ENCODE results near the gene ENDOD1.
"Not testable (repeated sequence)": the region's sequence is repeated elsewhere in the genome, so short reads cannot be mapped to it uniquely, and the experiment has no call there.

Gene ENDOD1

DNA sequence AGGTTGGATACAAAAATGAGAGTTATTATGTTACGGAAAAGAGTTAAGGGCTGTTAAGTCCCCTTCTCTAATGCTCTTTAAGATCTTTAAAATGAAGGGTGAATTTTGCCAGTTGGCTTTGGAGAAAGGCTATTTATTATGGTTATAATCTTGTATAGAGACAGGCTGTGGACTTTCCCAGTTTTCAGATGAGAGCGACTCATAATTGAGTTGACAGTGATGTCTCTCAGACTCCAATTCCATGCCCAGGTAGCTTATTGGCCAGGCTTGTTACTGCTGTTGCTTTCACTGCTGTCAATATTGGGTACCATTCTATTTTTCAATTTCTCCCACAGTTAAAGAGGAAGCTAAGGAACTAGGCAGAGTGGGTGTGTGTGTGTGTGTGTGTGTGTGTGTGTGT is 13.1 kb downstream of the ENDOD1 start:
- TF ChIP-seq, protein P1, sequence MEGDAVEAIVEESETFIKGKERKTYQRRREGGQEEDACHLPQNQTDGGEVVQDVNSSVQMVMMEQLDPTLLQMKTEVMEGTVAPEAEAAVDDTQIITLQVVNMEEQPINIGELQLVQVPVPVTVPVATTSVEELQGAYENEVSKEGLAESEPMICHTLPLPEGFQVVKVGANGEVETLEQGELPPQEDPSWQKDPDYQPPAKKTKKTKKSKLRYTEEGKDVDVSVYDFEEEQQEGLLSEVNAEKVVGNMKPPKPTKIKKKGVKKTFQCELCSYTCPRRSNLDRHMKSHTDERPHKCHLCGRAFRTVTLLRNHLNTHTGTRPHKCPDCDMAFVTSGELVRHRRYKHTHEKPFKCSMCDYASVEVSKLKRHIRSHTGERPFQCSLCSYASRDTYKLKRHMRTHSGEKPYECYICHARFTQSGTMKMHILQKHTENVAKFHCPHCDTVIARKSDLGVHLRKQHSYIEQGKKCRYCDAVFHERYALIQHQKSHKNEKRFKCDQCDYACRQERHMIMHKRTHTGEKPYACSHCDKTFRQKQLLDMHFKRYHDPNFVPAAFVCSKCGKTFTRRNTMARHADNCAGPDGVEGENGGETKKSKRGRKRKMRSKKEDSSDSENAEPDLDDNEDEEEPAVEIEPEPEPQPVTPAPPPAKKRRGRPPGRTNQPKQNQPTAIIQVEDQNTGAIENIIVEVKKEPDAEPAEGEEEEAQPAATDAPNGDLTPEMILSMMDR (conservative IDR thresholded peaks at IDR 0.05): no peak
- H3K27ac ChIP-seq: no peak overlapping the region

DNA sequence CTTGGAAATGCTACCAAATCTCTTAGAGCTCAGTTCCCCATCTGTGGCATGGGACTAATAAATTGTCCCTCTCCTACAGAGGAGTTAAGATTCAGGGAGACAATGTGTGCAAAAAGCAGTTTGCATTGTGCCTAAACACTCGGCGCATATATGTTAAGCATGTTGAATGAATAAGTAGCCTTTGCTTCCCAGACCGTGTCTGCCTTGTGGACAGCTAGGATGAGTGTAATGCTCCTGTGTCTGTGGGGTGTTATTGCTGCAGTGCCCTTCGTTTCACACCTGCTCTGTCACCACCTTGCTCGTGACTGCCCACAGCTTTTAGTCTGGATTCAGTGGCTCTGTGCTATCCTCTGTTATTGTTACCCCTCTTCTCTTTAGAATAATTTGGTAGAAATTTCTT is 14.1 kb downstream of the ENDOD1 start:
- no peak overlapping the region for H3K27ac ChIP-seq
- TF ChIP-seq, protein P1 (conservative IDR thresholded peaks at IDR 0.05): no peak

DNA sequence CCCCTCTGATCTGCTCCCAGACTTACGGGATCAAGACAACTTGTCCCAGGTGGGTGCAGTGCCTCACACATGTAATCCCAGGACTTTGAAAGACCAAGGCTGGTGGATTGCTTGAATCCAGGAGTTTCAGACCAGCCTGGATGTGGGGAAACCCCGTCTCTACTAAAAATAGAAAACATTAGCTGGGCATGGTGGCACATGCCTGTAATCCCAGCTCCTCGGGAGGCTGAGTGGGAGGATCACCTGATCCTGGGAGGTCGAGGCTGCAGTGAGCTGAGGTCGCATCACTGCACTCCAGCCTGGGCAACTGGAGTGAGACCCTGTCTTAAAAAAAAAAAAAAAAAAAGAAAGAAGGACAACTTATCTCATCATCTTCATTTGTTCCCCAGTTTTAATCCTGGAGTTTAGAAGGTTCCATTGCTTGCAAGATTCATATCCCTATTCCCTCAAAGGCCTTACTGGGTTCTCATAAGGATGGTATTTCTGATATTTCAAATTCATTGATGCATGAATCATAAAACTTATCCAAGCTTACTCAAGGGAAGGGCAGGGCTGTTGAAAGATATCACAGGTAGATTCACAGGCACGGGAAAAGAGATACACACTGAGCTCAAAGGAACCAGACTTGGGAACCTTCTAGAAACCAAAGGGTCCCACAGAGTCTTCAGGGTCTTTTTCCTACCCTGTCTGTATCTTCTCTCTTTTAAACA is 14.6 kb downstream of the ENDOD1 start:
- H3K27ac ChIP-seq: no peak overlapping the region
- TF ChIP-seq, protein P1 (conservative IDR thresholded peaks at IDR 0.05): no peak

DNA sequence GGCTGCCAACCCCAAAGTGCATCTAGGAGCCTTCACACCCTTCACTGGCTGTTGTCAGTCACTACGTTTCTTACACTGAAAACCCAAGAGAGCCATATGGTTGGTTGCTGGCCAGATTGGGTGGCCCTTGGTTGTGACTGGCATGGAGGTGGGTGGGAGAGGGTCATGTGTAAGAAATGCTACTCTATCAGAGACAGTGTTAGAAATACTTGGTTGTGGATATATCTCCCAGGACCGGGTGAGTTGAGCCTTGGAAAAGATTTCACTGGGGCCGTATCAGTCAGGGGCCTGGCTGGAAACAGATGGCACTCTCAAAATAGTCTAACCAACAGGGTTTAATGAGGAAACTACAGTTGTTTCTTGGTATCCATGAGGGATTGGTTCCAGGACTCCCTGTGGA is 15.2 kb downstream of the ENDOD1 start:
- TF ChIP-seq, protein P1 (conservative IDR thresholded peaks at IDR 0.05): no peak
- H3K27ac ChIP-seq: no peak overlapping the region

DNA sequence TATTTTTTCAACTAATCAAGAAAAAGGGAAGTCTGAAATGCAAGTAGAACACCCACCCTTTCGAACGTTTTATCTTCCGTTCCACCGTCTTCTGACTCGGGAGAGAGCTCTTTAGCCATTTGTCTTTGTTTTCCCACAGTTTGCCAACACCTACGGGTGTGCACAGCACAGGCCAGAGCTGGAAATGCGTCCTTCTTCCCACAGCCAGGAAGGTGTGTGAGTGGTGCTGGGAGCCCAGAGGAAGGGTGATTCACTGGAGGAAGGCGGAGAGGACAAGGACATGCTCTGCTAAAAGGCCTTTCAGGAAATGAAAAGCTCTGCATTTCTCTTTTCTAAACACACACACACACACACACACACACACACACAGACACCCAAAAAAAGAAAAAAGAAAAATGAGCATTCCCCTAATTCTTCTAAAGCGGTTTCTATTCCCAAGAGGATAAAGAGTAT is 18.5 kb downstream of the ENDOD1 start:
- TF ChIP-seq, protein P1 (conservative IDR thresholded peaks at IDR 0.05): no peak
- H3K27ac ChIP-seq: no peak overlapping the region

DNA sequence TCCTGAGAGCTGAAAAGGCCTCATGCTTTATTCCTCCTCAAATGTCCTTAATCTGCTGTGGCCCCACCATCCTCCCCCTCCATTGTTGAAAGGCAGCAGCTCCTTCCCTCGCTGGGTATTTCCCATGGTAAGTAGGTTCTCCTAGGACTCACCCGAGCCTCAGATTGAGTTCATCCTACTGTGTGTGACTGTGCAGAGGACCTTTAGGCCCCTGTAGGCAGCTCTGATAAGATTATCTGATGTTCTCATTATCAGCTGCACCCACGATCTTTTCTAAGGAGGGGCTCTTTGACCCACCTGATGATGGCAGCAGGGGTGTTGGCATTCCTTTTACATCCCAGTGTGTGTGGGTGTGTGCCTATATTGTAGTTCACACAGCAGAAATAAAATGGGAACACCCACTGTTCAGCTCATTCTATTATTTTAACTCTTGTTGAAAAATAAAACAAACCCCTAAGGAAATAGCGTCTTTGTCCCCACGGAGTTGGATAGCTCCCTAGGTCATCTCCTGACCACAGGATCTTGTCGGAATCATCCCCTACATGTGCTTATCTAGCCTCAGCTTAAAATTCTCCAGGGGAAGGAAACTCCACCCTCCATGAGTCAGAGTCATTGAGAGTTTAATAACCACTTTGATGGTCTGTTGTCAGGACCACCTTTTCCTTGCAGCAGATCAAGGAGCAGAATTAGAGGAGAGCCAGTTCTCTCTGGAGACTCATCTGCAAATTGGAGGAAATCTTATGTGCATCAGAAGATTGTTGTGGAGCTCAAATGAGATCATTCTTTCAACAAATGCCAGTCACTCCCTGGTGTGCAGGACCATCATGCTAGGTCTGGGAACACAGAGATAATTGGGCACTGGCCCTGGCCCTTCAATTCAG is 19.3 kb downstream of the ENDOD1 start:
- TF ChIP-seq, protein P1 (conservative IDR thresholded peaks at IDR 0.05): no peak
- H3K27ac ChIP-seq: no peak overlapping the region

DNA sequence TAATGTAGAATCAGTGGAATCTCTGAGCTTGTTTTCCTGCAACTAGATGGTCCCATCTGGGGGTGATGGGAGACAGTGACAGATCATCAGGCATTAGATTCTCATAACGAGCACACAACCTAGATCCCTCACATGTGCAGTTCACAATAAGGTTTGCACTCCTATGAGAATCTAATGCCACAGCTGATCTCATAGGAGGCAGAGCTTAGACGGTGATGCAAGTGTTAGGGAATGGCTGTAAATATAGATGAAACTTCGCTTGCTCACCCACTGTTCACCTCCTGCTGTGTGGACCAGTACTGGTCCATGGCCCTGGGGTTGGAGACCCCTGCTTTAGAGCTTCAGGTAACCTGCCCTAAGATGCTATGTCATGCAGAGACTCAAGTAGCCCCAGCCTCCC is 21.8 kb downstream of the ENDOD1 start:
- not testable (repeated sequence) for H3K27ac ChIP-seq
